ENCODE results near the gene SFTPB. TPM values are rescaled to one million over a fixed set of nuclear protein-coding genes. Genes with fewer than 3 reads are reported as not detected.
"Not testable (repeated sequence)": the region's sequence is repeated elsewhere in the genome, so short reads cannot be mapped to it uniquely, and the experiment has no call there.

Gene SFTPB
- not detected in 3 replicates for total RNA-seq

- TF ChIP-seq CTCF (IDR thresholded peaks at IDR 0.05; ENCODE audit: unreplicated experiment), result no peak
- no peak within 1 kb of the TSS for H3K4me3 Mint-ChIP-seq
- H3K27me3 Mint-ChIP-seq (ENCODE audit: low read depth), result peaks cover 3% of the 10 kb centered on the region
- DNase-seq (ENCODE audit: low spot score in 2 of 2, unreplicated experiment in 2 of 2), result no peak
- H3K36me3 Mint-ChIP-seq, result no peaks in the 10 kb centered on the region
- peak within 1 kb of the TSS; percentile 55 for H3K27ac Mint-ChIP-seq
- H3K4me1 Mint-ChIP-seq, result peaks cover 4% of the 10 kb centered on the region
- no peaks in the 10 kb centered on the region for H3K9me3 Mint-ChIP-seq
Observed at GRCh38 chr2:85668009-85668856, at the start of gene SFTPB. SFTPB (minus strand) TSS chr2:85668199; CDS start chr2:85668183, 16 bp downstream.

GRCh38 chr2:85717308-85718008, 49.5 kb upstream of the SFTPB start:
- Mint-ChIP-seq H3K27ac (no peak overlapping the region), H3K4me3 (no peak overlapping the region), H3K27me3 (ENCODE audit: low read depth) (peaks cover 3% of the 10 kb centered on the region), H3K9me3 (peaks cover 8% of the 10 kb centered on the region), H3K4me1 (peaks cover 16% of the 10 kb centered on the region), H3K36me3 (no peaks in the 10 kb centered on the region)
- TF ChIP-seq CTCF (IDR thresholded peaks at IDR 0.05; ENCODE audit: unreplicated experiment), result no peak
- DNase-seq (ENCODE audit: low spot score in 2 of 2, unreplicated experiment in 2 of 2), result no peak

GRCh38 chr2:85716346-85716914, 48.4 kb upstream of the SFTPB start:
- Mint-ChIP-seq H3K27me3 (ENCODE audit: low read depth) (peaks cover 3% of the 10 kb centered on the region), H3K4me1 (peaks cover 16% of the 10 kb centered on the region), H3K27ac (no peak overlapping the region), H3K4me3 (no peak overlapping the region), H3K36me3 (no peaks in the 10 kb centered on the region), H3K9me3 (peaks cover 8% of the 10 kb centered on the region)
- no peak for TF ChIP-seq CTCF (IDR thresholded peaks at IDR 0.05; ENCODE audit: unreplicated experiment)
- DNase-seq (ENCODE audit: low spot score in 2 of 2, unreplicated experiment in 2 of 2), result no peak

GRCh38 chr2:85714841-85715240, 46.8 kb upstream of the SFTPB start:
- no peak for TF ChIP-seq CTCF (IDR thresholded peaks at IDR 0.05; ENCODE audit: unreplicated experiment)
- no peak overlapping the region for H3K27ac Mint-ChIP-seq
- peaks cover 3% of the 10 kb centered on the region for H3K27me3 Mint-ChIP-seq (ENCODE audit: low read depth)
- H3K36me3 Mint-ChIP-seq, result no peaks in the 10 kb centered on the region
- H3K9me3 Mint-ChIP-seq, result no peaks in the 10 kb centered on the region
- H3K4me1 Mint-ChIP-seq, result peaks cover 16% of the 10 kb centered on the region
- no peak overlapping the region for H3K4me3 Mint-ChIP-seq
- no peak for DNase-seq (ENCODE audit: low spot score in 2 of 2, unreplicated experiment in 2 of 2)

GRCh38 chr2:85714421-85714820, 46.4 kb upstream of the SFTPB start:
- H3K27me3 Mint-ChIP-seq (ENCODE audit: low read depth); H3K27ac Mint-ChIP-seq; DNase-seq (ENCODE audit: low spot score in 2 of 2, unreplicated experiment in 2 of 2); H3K9me3 Mint-ChIP-seq; H3K4me3 Mint-ChIP-seq; H3K36me3 Mint-ChIP-seq: not testable (repeated sequence)
- peaks cover 20% of the 10 kb centered on the region for H3K4me1 Mint-ChIP-seq

- peaks cover 2% of the 10 kb centered on the region for H3K27me3 Mint-ChIP-seq (ENCODE audit: low read depth)
- TF ChIP-seq CTCF (IDR thresholded peaks at IDR 0.05; ENCODE audit: unreplicated experiment), result no peak
- no peak overlapping the region for H3K4me3 Mint-ChIP-seq
- H3K36me3 Mint-ChIP-seq, result no peaks in the 10 kb centered on the region
- H3K9me3 Mint-ChIP-seq, result no peaks in the 10 kb centered on the region
- no peak overlapping the region for H3K27ac Mint-ChIP-seq
- no peak for DNase-seq (ENCODE audit: low spot score in 2 of 2, unreplicated experiment in 2 of 2)
- peaks cover 22% of the 10 kb centered on the region for H3K4me1 Mint-ChIP-seq
Observed at GRCh38 chr2:85713836-85714235, 45.8 kb upstream of the SFTPB start.

All from mesothelial cell of epicardium (in vitro differentiated cells).